Measurements from ENCODE around the gene MME.

DNA sequence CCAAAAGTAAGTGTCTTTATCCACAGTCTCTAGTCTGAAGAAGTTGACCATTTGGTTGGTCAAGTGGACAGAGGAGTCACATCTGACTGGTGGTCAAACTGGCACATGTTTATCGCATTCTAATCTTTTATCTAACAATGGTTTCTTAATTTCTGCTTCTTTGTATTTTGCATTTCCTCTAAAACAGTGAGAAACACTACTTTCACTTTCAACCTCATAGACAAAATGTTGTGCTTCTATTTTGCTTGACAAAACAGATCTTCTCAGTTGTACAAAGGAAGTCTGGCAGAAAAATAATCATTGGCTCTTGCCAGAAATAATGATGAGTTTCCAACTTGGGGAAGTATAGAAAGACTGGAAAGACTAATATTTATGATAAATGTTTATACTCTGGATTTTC lies 103.9 kb downstream of the MME start:
- TF ChIP-seq POLR2AphosphoS5 (IDR thresholded peaks at IDR 0.05; ENCODE audit: low read depth, low read length) (no peak), SIN3A (IDR thresholded peaks at IDR 0.05; ENCODE audit: borderline replicate concordance, insufficient read depth, low read depth, low read length) (no peak)
- TF ChIP-seq, protein P1, sequence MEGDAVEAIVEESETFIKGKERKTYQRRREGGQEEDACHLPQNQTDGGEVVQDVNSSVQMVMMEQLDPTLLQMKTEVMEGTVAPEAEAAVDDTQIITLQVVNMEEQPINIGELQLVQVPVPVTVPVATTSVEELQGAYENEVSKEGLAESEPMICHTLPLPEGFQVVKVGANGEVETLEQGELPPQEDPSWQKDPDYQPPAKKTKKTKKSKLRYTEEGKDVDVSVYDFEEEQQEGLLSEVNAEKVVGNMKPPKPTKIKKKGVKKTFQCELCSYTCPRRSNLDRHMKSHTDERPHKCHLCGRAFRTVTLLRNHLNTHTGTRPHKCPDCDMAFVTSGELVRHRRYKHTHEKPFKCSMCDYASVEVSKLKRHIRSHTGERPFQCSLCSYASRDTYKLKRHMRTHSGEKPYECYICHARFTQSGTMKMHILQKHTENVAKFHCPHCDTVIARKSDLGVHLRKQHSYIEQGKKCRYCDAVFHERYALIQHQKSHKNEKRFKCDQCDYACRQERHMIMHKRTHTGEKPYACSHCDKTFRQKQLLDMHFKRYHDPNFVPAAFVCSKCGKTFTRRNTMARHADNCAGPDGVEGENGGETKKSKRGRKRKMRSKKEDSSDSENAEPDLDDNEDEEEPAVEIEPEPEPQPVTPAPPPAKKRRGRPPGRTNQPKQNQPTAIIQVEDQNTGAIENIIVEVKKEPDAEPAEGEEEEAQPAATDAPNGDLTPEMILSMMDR (IDR thresholded peaks at IDR 0.05) = no peak

All from Panc1 (cell line).